HEK293T (cell line): Measurements from ENCODE around the gene SULT2B1.

Experiments used
- ARNT ChIP-seq: fragments of 450-650 bp; IDR thresholded peaks from 2 replicates; pipeline ENCODE4 v1.6.1; 2017; ENCODE audit warnings: mild to moderate bottlenecking
- BHLHE40 ChIP-seq: fragments of 450-650 bp; IDR thresholded peaks from 2 replicates; pipeline ENCODE4 v1.6.1; 2016; ENCODE audit warnings: mild to moderate bottlenecking, moderate library complexity, borderline replicate concordance
- ELF4 ChIP-seq: fragments of 450-650 bp; IDR thresholded peaks from 2 replicates; pipeline ENCODE4 v1.6.1; 2017; ENCODE audit warnings: antibody characterized with exemption
- FOXA1 ChIP-seq: fragments of 450-650 bp; IDR thresholded peaks from 2 replicates; pipeline ENCODE4 v1.6.1; 2016; ENCODE audit warnings: mild to moderate bottlenecking
- SUZ12 ChIP-seq: fragments of 450-650 bp; IDR thresholded peaks from 2 replicates; pipeline ENCODE4 v1.6.1; 2016; ENCODE audit warnings: mild to moderate bottlenecking

- TF ChIP-seq ARNT: no peak
- no peak for TF ChIP-seq BHLHE40
- TF ChIP-seq ELF4: no peak
- no peak for TF ChIP-seq SUZ12
- no peak for TF ChIP-seq FOXA1
Observed at GRCh38 chr19:48603850-48604249, 51.9 kb downstream of the SULT2B1 start.
